HG03558 (cell line): Measurements from ENCODE around the gene ABCF3.

Experiments
- ATAC-seq: cut with Tn5 transposase; IDR thresholded peaks from one replicate; pipeline ENCODE4 v1.9.1; 2021; ENCODE audit warnings: moderate number of reproducible peaks; ENCODE audit not compliant: unreplicated experiment; ENCODE audit errors: extremely low read depth

ABCF3 gene

GRCh38 chr3:184229394-184230080, 43.5 kb downstream of the ABCF3 start, which contains the start of gene VWA5B2:
Gene VWA5B2 (plus strand): TSS chr3:184229585. CDS start chr3:184230529, 944 bp downstream.
- no peak for ATAC-seq

- ATAC-seq: no peak
Observed at GRCh38 chr3:184230081-184230602, 44.1 kb downstream of the ABCF3 start.

- no peak for ATAC-seq
Observed at GRCh38 chr3:184230603-184231528, 44.9 kb downstream of the ABCF3 start.

GRCh38 chr3:184231671-184232070, 45.7 kb downstream of the ABCF3 start:
- no peak for ATAC-seq

- no peak for ATAC-seq
Observed at GRCh38 chr3:184233127-184233843, 47.3 kb downstream of the ABCF3 start.

GRCh38 chr3:184234224-184234623, 48.2 kb downstream of the ABCF3 start:
- no peak for ATAC-seq

- ATAC-seq: no peak
Observed at GRCh38 chr3:184234671-184235380, 48.8 kb downstream of the ABCF3 start.

GRCh38 chr3:184235381-184236032, 49.5 kb downstream of the ABCF3 start:
- no peak for ATAC-seq

GRCh38 chr3:184236033-184236410, 50.0 kb downstream of the ABCF3 start:
- no peak for ATAC-seq

- ATAC-seq: no peak
Observed at GRCh38 chr3:184236636-184237035, 50.6 kb downstream of the ABCF3 start.

- ATAC-seq: no peak
Observed at GRCh38 chr3:184237211-184237610, 51.2 kb downstream of the ABCF3 start.

GRCh38 chr3:184237807-184238206, 51.8 kb downstream of the ABCF3 start:
- no peak for ATAC-seq

- no peak for ATAC-seq
Observed at GRCh38 chr3:184238246-184238818, 52.3 kb downstream of the ABCF3 start.

- ATAC-seq: no peak
Observed at GRCh38 chr3:184239221-184239620, 53.2 kb downstream of the ABCF3 start.

- ATAC-seq: no peak
Observed at GRCh38 chr3:184239708-184240107, 53.7 kb downstream of the ABCF3 start.

- no peak for ATAC-seq
Observed at GRCh38 chr3:184240384-184241140, 54.6 kb downstream of the ABCF3 start.

- ATAC-seq: no peak
Observed at GRCh38 chr3:184241141-184241446, 55.1 kb downstream of the ABCF3 start.

- no peak for ATAC-seq
Observed at GRCh38 chr3:184241447-184242296, 55.7 kb downstream of the ABCF3 start.
